Measurements from ENCODE around the gene THRA. TPM values are rescaled to one million over a fixed set of nuclear protein-coding genes. Genes with fewer than 3 reads are reported as not detected.

Gene THRA
- total and polyA plus RNA-seq, 8 donors = 21.1 to 52.2 (median 34.2) TPM

- 71 to 85% (median 80%) methylated on average over 23 to 26 of the region's 26 CpGs for WGBS, 5 donors
Observed at GRCh38 chr17:40015998-40016985, 46.5 kb upstream of the THRA start.

DNA sequence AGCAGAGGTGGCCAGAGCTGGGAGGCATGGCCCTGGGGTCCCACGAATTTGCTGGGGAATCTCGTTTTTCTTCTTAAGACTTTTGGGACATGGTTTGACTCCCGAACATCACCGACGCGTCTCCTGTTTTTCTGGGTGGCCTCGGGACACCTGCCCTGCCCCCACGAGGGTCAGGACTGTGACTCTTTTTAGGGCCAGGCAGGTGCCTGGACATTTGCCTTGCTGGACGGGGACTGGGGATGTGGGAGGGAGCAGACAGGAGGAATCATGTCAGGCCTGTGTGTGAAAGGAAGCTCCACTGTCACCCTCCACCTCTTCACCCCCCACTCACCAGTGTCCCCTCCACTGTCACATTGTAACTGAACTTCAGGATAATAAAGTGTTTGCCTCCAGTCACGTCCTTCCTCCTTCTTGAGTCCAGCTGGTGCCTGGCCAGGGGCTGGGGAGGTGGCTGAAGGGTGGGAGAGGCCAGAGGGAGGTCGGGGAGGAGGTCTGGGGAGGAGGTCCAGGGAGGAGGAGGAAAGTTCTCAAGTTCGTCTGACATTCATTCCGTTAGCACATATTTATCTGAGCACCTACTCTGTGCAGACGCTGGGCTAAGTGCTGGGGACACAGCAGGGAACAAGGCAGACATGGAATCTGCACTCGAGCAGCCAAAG is 45.2 kb upstream of the THRA start:
- peak in 1 of 2 donors; percentile 39 for DNase-seq
- peaks cover 24 to 40% (median 33%) of the 10 kb centered on the region in 4 donors for H3K36me3 ChIP-seq
- TF ChIP-seq POLR2AphosphoS5 (IDR thresholded peaks at IDR 0.05) = no peak
- no peak for TF ChIP-seq POLR2A (IDR thresholded peaks at IDR 0.05)
- TF ChIP-seq EP300 (IDR thresholded peaks at IDR 0.05) = no peak
- TF ChIP-seq, protein P1, sequence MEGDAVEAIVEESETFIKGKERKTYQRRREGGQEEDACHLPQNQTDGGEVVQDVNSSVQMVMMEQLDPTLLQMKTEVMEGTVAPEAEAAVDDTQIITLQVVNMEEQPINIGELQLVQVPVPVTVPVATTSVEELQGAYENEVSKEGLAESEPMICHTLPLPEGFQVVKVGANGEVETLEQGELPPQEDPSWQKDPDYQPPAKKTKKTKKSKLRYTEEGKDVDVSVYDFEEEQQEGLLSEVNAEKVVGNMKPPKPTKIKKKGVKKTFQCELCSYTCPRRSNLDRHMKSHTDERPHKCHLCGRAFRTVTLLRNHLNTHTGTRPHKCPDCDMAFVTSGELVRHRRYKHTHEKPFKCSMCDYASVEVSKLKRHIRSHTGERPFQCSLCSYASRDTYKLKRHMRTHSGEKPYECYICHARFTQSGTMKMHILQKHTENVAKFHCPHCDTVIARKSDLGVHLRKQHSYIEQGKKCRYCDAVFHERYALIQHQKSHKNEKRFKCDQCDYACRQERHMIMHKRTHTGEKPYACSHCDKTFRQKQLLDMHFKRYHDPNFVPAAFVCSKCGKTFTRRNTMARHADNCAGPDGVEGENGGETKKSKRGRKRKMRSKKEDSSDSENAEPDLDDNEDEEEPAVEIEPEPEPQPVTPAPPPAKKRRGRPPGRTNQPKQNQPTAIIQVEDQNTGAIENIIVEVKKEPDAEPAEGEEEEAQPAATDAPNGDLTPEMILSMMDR (IDR thresholded peaks at IDR 0.05) = no peak
- H3K27ac ChIP-seq = peak overlapping the region in 4 of 5 donors; percentile 41 to 77 (median 66)
- no peak overlapping the region for H3K4me3 ChIP-seq
- no peaks in the 10 kb centered on the region for H3K27me3 ChIP-seq
- H3K4me1 ChIP-seq = peaks cover 61 to 88% (median 68%) of the 10 kb centered on the region in 4 donors
- WGBS, 5 donors = 38 to 57% (median 50%) methylated on average over 15 of the region's 15 CpGs
- intact Hi-C loops (cut with DNase I; ENCODE audit: low total_unique reads) = loop anchor here (10.0 kb wide), 1 partner anchor 147 kb away; no protein-coding TSS in a partner anchor
- H3K9me3 ChIP-seq = no peaks in the 10 kb centered on the region

More at GRCh38 chr17:40015998-40016985, 46.5 kb upstream of the THRA start:
- peak overlapping the region in 1 of 4 donors; percentile 11 for H3K4me3 ChIP-seq
- H3K36me3 ChIP-seq = peaks cover 12 to 27% (median 20%) of the 10 kb centered on the region in 4 donors
- H3K27ac ChIP-seq = peak overlapping the region in 3 of 5 donors; percentile 62 to 77 (median 69)
- H3K9me3 ChIP-seq = no peaks in the 10 kb centered on the region
- TF ChIP-seq EP300 (IDR thresholded peaks at IDR 0.05) (no peak), POLR2AphosphoS5 (IDR thresholded peaks at IDR 0.05) (no peak), POLR2A (IDR thresholded peaks at IDR 0.05) (no peak)
- TF ChIP-seq, protein P1 (IDR thresholded peaks at IDR 0.05) = no peak
- DNase-seq = no peak
- intact Hi-C loops (cut with DNase I; ENCODE audit: low total_unique reads) = loop anchor here (10.0 kb wide), 1 partner anchor 149 kb away; no protein-coding TSS in a partner anchor
- H3K4me1 ChIP-seq = peaks cover 48 to 76% (median 55%) of the 10 kb centered on the region in 4 donors
- H3K27me3 ChIP-seq = no peaks in the 10 kb centered on the region

GRCh38 chr17:40018211-40019121 is 44.3 kb upstream of the THRA start:
- intact Hi-C loops (cut with DNase I; ENCODE audit: low total_unique reads) = loop anchor here (10.0 kb wide), 1 partner anchor 146 kb away; no protein-coding TSS in a partner anchor
- TF ChIP-seq EP300 (IDR thresholded peaks at IDR 0.05) (no peak), POLR2A (IDR thresholded peaks at IDR 0.05) (no peak), POLR2AphosphoS5 (IDR thresholded peaks at IDR 0.05) (no peak)
- TF ChIP-seq, protein P1 (IDR thresholded peaks at IDR 0.05) = no peak
- Histone ChIP-seq H3K27ac (peak overlapping the region in 4 of 5 donors; percentile 41 to 77 (median 66)), H3K4me1 (peaks cover 68 to 94% (median 75%) of the 10 kb centered on the region in 4 donors), H3K9me3 (no peaks in the 10 kb centered on the region), H3K36me3 (peaks cover 27 to 48% (median 41%) of the 10 kb centered on the region in 4 donors), H3K27me3 (no peaks in the 10 kb centered on the region), H3K4me3 (peak overlapping the region in 1 of 4 donors; percentile 0)
- WGBS, 5 donors = 22 to 41% (median 38%) methylated on average over 10 to 15 of the region's 15 CpGs
- peak in 1 of 2 donors; percentile 75 for DNase-seq
